WTC11 (cell line): ENCODE data around the gene IPP. TPM values are rescaled to one million over a fixed set of nuclear protein-coding genes. Genes with fewer than 3 reads are reported as not detected.

ENCODE experiments used
- AR ChIP-seq: fragments of 250-450 bp; sonication (Bioruptor Pico); IDR thresholded peaks from 2 replicates; pipeline ENCODE4 v1.9.0; 2021; ENCODE audit warnings: mild to moderate bottlenecking
- ATF2 ChIP-seq: sonication (generic); formaldehyde crosslinking; IDR thresholded peaks from 2 replicates; pipeline ENCODE4 v1.8.1; 2022; ENCODE audit warnings: low read depth, missing genetic modification reagents, borderline replicate concordance
- CDX4 ChIP-seq: fragments of 250-450 bp; sonication (Bioruptor Pico); IDR thresholded peaks from 2 replicates; pipeline ENCODE4 v1.9.0; 2021; ENCODE audit warnings: moderate library complexity, mild to moderate bottlenecking, inconsistent platforms, borderline replicate concordance
- CREM ChIP-seq: sonication (generic); formaldehyde crosslinking; IDR thresholded peaks from 2 replicates; pipeline ENCODE4 v1.8.1; 2022; ENCODE audit warnings: mild to moderate bottlenecking, missing genetic modification reagents, moderate library complexity
- CTCF ChIP-seq: fragments of 200-600 bp; IDR thresholded peaks from 2 replicates; pipeline ENCODE4 v1.8.0; 2022; ENCODE audit warnings: antibody characterized with exemption
- E2F5 ChIP-seq: sonication (generic); formaldehyde crosslinking; IDR thresholded peaks from 2 replicates; pipeline ENCODE4 v1.8.1; 2022; ENCODE audit warnings: mild to moderate bottlenecking, moderate library complexity, missing genetic modification reagents
- ETV6 ChIP-seq: sonication (generic); formaldehyde crosslinking; IDR thresholded peaks from 2 replicates; pipeline ENCODE4 v1.8.1; 2022; ENCODE audit warnings: mild to moderate bottlenecking, missing genetic modification reagents
- GRHL2 ChIP-seq: fragments of 250-450 bp; sonication (Bioruptor Pico); IDR thresholded peaks from 2 replicates; pipeline ENCODE4 v1.8.0; 2022; ENCODE audit warnings: mild to moderate bottlenecking, moderate library complexity; ENCODE audit not compliant: insufficient replicate concordance, severe bottlenecking
- HMGXB4 ChIP-seq: sonication (generic); formaldehyde crosslinking; IDR thresholded peaks from 2 replicates; pipeline ENCODE4 v1.8.1; 2023; ENCODE audit warnings: mild to moderate bottlenecking, moderate library complexity, missing genetic modification reagents
- JUN ChIP-seq: sonication (generic); formaldehyde crosslinking; IDR thresholded peaks from 2 replicates; pipeline ENCODE4 v1.8.0; 2023; ENCODE audit warnings: mild to moderate bottlenecking, missing genetic modification reagents
- KAT7 ChIP-seq: sonication (generic); formaldehyde crosslinking; IDR thresholded peaks from 2 replicates; pipeline ENCODE4 v1.8.1; 2023; ENCODE audit warnings: missing genetic modification reagents, mild to moderate bottlenecking, borderline replicate concordance
- PRDM15 ChIP-seq: sonication (generic); formaldehyde crosslinking; IDR thresholded peaks from 2 replicates; pipeline ENCODE4 v1.8.0; 2022; ENCODE audit warnings: missing genetic modification reagents
- RORB ChIP-seq: fragments of 250-450 bp; sonication (Bioruptor Pico); IDR thresholded peaks from 2 replicates; pipeline ENCODE4 v1.9.0; 2021; ENCODE audit warnings: mild to moderate bottlenecking
- SMAD4 ChIP-seq: sonication (generic); formaldehyde crosslinking; IDR thresholded peaks from 2 replicates; pipeline ENCODE4 v1.8.0; 2022; ENCODE audit warnings: mild to moderate bottlenecking, missing genetic modification reagents
- TCF7 ChIP-seq: sonication (generic); formaldehyde crosslinking; IDR thresholded peaks from 2 replicates; pipeline ENCODE4 v1.8.0; 2022; ENCODE audit warnings: mild to moderate bottlenecking, low read depth, missing genetic modification reagents, moderate library complexity
- USF1 ChIP-seq: sonication (generic); formaldehyde crosslinking; IDR thresholded peaks from 2 replicates; pipeline ENCODE4 v1.8.0; 2022; ENCODE audit warnings: mild to moderate bottlenecking, missing genetic modification reagents
- ZNF281 ChIP-seq: sonication (generic); formaldehyde crosslinking; IDR thresholded peaks from 2 replicates; pipeline ENCODE4 v1.8.0; 2023; ENCODE audit warnings: mild to moderate bottlenecking, missing genetic modification reagents
- ZNF416 ChIP-seq: fragments of 250-450 bp; sonication (Bioruptor Pico); IDR thresholded peaks from 2 replicates; pipeline ENCODE4 v1.9.0; 2021; ENCODE audit warnings: mild to moderate bottlenecking, inconsistent platforms
- ZSCAN18 ChIP-seq: fragments of 250-450 bp; sonication (Bioruptor Pico); IDR thresholded peaks from 2 replicates; pipeline ENCODE4 v2.1.2; 2022; ENCODE audit warnings: mild to moderate bottlenecking, moderate library complexity
- total RNA-seq: library from RNA; stranded (reverse); gene quantifications from 3 replicates; pipeline ENCODE4 v1.2.3, GENCODE V29; 2021

The IPP gene
- total RNA-seq, 1 experiment from 2014 or later, result 6.3 TPM

GRCh38 chr1:45687014-45687753, 63.3 kb downstream of the IPP start (continued):
- no peak for TF ChIP-seq CTCF
- TF ChIP-seq KAT7, result no peak
- TF ChIP-seq SMAD4 (CRISPR knock-in tag), result no peak
- no peak for TF ChIP-seq GRHL2
- no peak for TF ChIP-seq CDX4 (CRISPR knock-in tag)
- no peak for TF ChIP-seq ZSCAN18 (CRISPR knock-in tag)
- TF ChIP-seq CREM, result peak; percentile 86
- TF ChIP-seq ZNF281 (CRISPR knock-in tag), result no peak
- no peak for TF ChIP-seq HMGXB4 (CRISPR knock-in tag)
- no peak for TF ChIP-seq RORB (CRISPR knock-in tag)
- no peak for TF ChIP-seq ATF2 (CRISPR knock-in tag)
- no peak for TF ChIP-seq TCF7 (CRISPR knock-in tag)
- no peak for TF ChIP-seq JUN
- TF ChIP-seq AR (CRISPR knock-in tag), result no peak
- no peak for TF ChIP-seq USF1 (CRISPR knock-in tag)
- TF ChIP-seq ETV6 (CRISPR knock-in tag), result peak; percentile 60
- 0 out of 2 replicates have a peak, but pooled peaks have one; percentile 33 for TF ChIP-seq E2F5 (CRISPR knock-in tag)
- TF ChIP-seq PRDM15 (CRISPR knock-in tag), result no peak
- no peak for TF ChIP-seq ZNF416
